A549 (cell line): Measurements from ENCODE around the gene CCP110. TPM values are rescaled to one million over a fixed set of nuclear protein-coding genes. Genes with fewer than 3 reads are reported as not detected.
A peak's percentile ranks its signal among the peaks of the same experiment; 100 is the strongest.
"Not testable (repeated sequence)": the region's sequence is repeated elsewhere in the genome, so short reads cannot be mapped to it uniquely, and the experiment has no call there.

ENCODE experiments used
- ATAC-seq, 2 experiments: fragments of 200-7000 bp in 1 of 2; fragments of >200 bp in 1 of 2; cut with Nextera tagmentation in 1 of 2; cut with Tn5 transposase in 1 of 2; 3 replicates each; pipeline versions ENCODE4 v1.8.0 to v1.9.1; 2018 to 2020; ENCODE audit warnings: mild to moderate bottlenecking in 1 of 2, moderate library complexity in 1 of 2
- CTCF ChIA-PET: fragments of 300-600 bp; sonication (Branson Sonifier 250); formaldehyde crosslinking; extraction: SDS; loops from one replicate; lab custom pipeline; 2021; ENCODE audit warnings: antibody characterized with exemption, inconsistent platforms; lab: Yijun Ruan, JAX
- POLR2A ChIA-PET: fragments of 350-600 bp; formaldehyde crosslinking; extraction: SDS; loops from one replicate; lab custom pipeline; 2021; ENCODE audit warnings: antibody characterized with exemption, inconsistent platforms; lab: Yijun Ruan, JAX
- DNase-seq, 2 experiments: peaks; one replicate each; pipeline versions ENCODE4 v3.0.0 to v3.0.0-alpha.2; 2011 to 2016; ENCODE audit warnings: low read depth in 1 of 2, low spot score in 1 of 2
- FAIRE-seq: peaks from 2 replicates; lab custom pipeline; 2011; peaks lifted over from hg19 to GRCh38; lab: Jason Lieb, UNC
- H3K27ac ChIP-seq, 2 experiments: fragments of >200 bp; sonication (Bioruptor Twin); formaldehyde crosslinking; 3 replicates each; pipeline ENCODE4 v1.5.1; 2016 to 2017
- H3K4me1 ChIP-seq: fragments of >200 bp; sonication (Bioruptor Twin); formaldehyde crosslinking; 3 replicates; pipeline ENCODE4 v1.6.1; 2016
- H3K4me2 ChIP-seq: fragments of >200 bp; sonication (Bioruptor Twin); formaldehyde crosslinking; 3 replicates; pipeline ENCODE4 v1.6.1; 2016
- H3K4me3 ChIP-seq: fragments of >200 bp; sonication (Bioruptor Twin); formaldehyde crosslinking; 3 replicates; pipeline ENCODE4 v1.5.1; 2016
- H3K9me3 ChIP-seq: fragments of >200 bp; sonication (Bioruptor Twin); formaldehyde crosslinking; 3 replicates; pipeline ENCODE4 v1.6.1; 2016
- BCL3 ChIP-seq: fragments of >200 bp; sonication (Bioruptor Twin); formaldehyde crosslinking; IDR thresholded peaks from 3 replicates; pipeline ENCODE4 v1.6.1; 2016
- BHLHE40 ChIP-seq: IDR thresholded peaks from 2 replicates; pipeline ENCODE4 v1.6.1; 2012; ENCODE audit warnings: low read depth, low read length, inconsistent platforms
- ESRRA ChIP-seq: fragments of 150-350 bp; IDR thresholded peaks from 2 replicates; pipeline ENCODE4 v1.6.1; 2014; ENCODE audit warnings: mild to moderate bottlenecking, low read length, borderline replicate concordance
- HOXA7 ChIP-seq: fragments of 250-450 bp; sonication (Bioruptor Pico); IDR thresholded peaks from 2 replicates; pipeline ENCODE4 v1.5.0; 2020; ENCODE audit warnings: mild to moderate bottlenecking, moderate library complexity
- HOXB13 ChIP-seq: fragments of 250-450 bp; sonication (Bioruptor Pico); IDR thresholded peaks from 2 replicates; pipeline ENCODE4 v1.5.0; 2020; ENCODE audit warnings: low read depth, mild to moderate bottlenecking, moderate library complexity
- HOXB5 ChIP-seq: fragments of 250-450 bp; sonication (Bioruptor Pico); IDR thresholded peaks from 2 replicates; pipeline ENCODE4 v1.5.0; 2020; ENCODE audit warnings: mild to moderate bottlenecking, moderate library complexity
- MAFK ChIP-seq: fragments of 450-650 bp; IDR thresholded peaks from 2 replicates; pipeline ENCODE4 v1.6.1; 2014; ENCODE audit not compliant: partially characterized antibody
- MAZ ChIP-seq: fragments of 150-350 bp; IDR thresholded peaks from 2 replicates; pipeline ENCODE4 v1.6.1; 2014; ENCODE audit warnings: antibody characterized with exemption, low read depth, low read length, borderline replicate concordance
- MYC ChIP-seq: IDR thresholded peaks from 2 replicates; pipeline ENCODE4 v1.6.1; 2012; ENCODE audit warnings: mild to moderate bottlenecking, inconsistent platforms, low read length, improper control_type of control experiment, borderline replicate concordance
- NPAS2 ChIP-seq: fragments of 250-450 bp; sonication (Bioruptor Pico); IDR thresholded peaks from 2 replicates; pipeline ENCODE4 v1.8.0; 2022; ENCODE audit warnings: mild to moderate bottlenecking, moderate library complexity, borderline replicate concordance
- RAD21 ChIP-seq, 2 experiments: fragments of >200 bp in 1 of 2; sonication (Bioruptor Twin) in 1 of 2; formaldehyde crosslinking in 1 of 2; IDR thresholded peaks in 1 of 2; conservative IDR thresholded peaks in 1 of 2; 2 replicates in 1 of 2; 3 replicates in 1 of 2; pipeline ENCODE4 v1.6.1; 2012 to 2018; ENCODE audit warnings: inconsistent platforms in 1 of 2
- ZFP36 ChIP-seq: fragments of 450-650 bp; IDR thresholded peaks from 2 replicates; pipeline ENCODE4 v1.6.1; 2014; ENCODE audit warnings: borderline replicate concordance; ENCODE audit not compliant: partially characterized antibody
- ZSCAN20 ChIP-seq: fragments of 250-450 bp; sonication (Bioruptor Pico); IDR thresholded peaks from 2 replicates; pipeline ENCODE4 v1.8.0; 2022; ENCODE audit warnings: mild to moderate bottlenecking, moderate library complexity
- WGBS: methylation state at CpG from one replicate; pipeline ENCODE4 v1.1.6; 2017; ENCODE audit errors: missing lambda C conversion rate; 5-methylcytosine and 5-hydroxymethylcytosine counted together
- polyA plus RNA-seq, 4 experiments: library from polyadenylated mRNA; depleted of rRNA in 3 of 4; stranded (reverse); fragments of >200 nt; fragmentation: RNase III in 1 of 4; extraction: RNeasy Plus Mini Kit Qiagen cat#74134 plus additional on column Dnase treatment in 1 of 4; gene quantifications; 2 replicates in 3 of 4; 3 replicates in 1 of 4; pipeline ENCODE4 v1.2.3, GENCODE V29; 2011 to 2017
- TF ChIP-seq, protein P1 (sequence below): IDR thresholded peaks from 2 replicates; pipeline ENCODE4 v1.6.1; 2012
- TF ChIP-seq, protein P2 (sequence below): fragments of 150-350 bp; IDR thresholded peaks from 2 replicates; pipeline ENCODE4 v1.6.1; 2014; ENCODE audit warnings: low read depth, mild to moderate bottlenecking, low read length

The CCP110 gene
- polyA plus RNA-seq, 2 of the 4 experiments (the other 2 are of a cell fraction), result 11.3 to 15.3 TPM

- H3K27ac ChIP-seq, result no peak overlapping the region
- no peak overlapping the region for H3K4me2 ChIP-seq
- TF ChIP-seq ZFP36 (no peak), HOXB5 (no peak), HOXB13 (CRISPR knock-in tag) (no peak), BHLHE40 (no peak), NPAS2 (no peak), BCL3 (no peak)
- TF ChIP-seq, protein P1, sequence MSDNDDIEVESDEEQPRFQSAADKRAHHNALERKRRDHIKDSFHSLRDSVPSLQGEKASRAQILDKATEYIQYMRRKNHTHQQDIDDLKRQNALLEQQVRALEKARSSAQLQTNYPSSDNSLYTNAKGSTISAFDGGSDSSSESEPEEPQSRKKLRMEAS, result no peak
- ChIA-PET POLR2A (interaction anchor here (1.1 kb wide), 1 partner anchor 16 kb away, joined by 3 read pairs; the partner anchor contains the start of gene CCP110), CTCF (interaction anchor here (0.7 to 2.8 kb wide), 6 partner anchors 14 to 455 kb away, joined by 3 to 15 read pairs (median 4); partner anchors contain the start of gene VPS35L)
- H3K4me1 ChIP-seq, result no peaks in the 10 kb centered on the region
- 91% methylated on average over 6 of the region's 6 CpGs for WGBS
- no peak overlapping the region for H3K4me3 ChIP-seq
- ATAC-seq, result no peak
- FAIRE-seq, result peak; percentile 23
- DNase-seq, result no peak
- no peaks in the 10 kb centered on the region for H3K9me3 ChIP-seq
These were observed 16.7 kb downstream of the CCP110 start for GRCh38 chr16:19540241-19540970.

- DNase-seq (no peak), ATAC-seq (no peak), FAIRE-seq (no peak)
- ChIA-PET CTCF (interaction anchor here (1.0 to 2.8 kb wide), 4 partner anchors 12 to 39 kb away, joined by 3 to 15 read pairs (median 4); partner anchors contain the start of gene VPS35L), POLR2A (interaction anchor here (0.6 kb wide), 1 partner anchor 167 kb away, joined by 3 read pairs; no protein-coding TSS in a partner anchor)
- TF ChIP-seq RAD21 (conservative IDR thresholded peaks at IDR 0.05 in 1 of 2, IDR thresholded peaks at IDR 0.05 in 1 of 2) (no peak), ESRRA (no peak), MAFK (no peak), MAZ (no peak), MYC (no peak), ZSCAN20 (CRISPR knock-in tag) (no peak), HOXA7 (CRISPR knock-in tag) (no peak)
- TF ChIP-seq, protein P1, result no peak
- TF ChIP-seq, protein P2, sequence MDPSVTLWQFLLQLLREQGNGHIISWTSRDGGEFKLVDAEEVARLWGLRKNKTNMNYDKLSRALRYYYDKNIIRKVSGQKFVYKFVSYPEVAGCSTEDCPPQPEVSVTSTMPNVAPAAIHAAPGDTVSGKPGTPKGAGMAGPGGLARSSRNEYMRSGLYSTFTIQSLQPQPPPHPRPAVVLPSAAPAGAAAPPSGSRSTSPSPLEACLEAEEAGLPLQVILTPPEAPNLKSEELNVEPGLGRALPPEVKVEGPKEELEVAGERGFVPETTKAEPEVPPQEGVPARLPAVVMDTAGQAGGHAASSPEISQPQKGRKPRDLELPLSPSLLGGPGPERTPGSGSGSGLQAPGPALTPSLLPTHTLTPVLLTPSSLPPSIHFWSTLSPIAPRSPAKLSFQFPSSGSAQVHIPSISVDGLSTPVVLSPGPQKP, result no peak
- Histone ChIP-seq H3K9me3 (no peaks in the 10 kb centered on the region), H3K4me3 (no peak overlapping the region), H3K4me2 (no peak overlapping the region), H3K4me1 (no peaks in the 10 kb centered on the region), H3K27ac (no peak overlapping the region)
- 82% methylated on average over 3 of the region's 3 CpGs for whole genome bisulfite sequencing
These were observed 18.5 kb downstream of the CCP110 start for GRCh38 chr16:19542138-19542821.

DNA sequence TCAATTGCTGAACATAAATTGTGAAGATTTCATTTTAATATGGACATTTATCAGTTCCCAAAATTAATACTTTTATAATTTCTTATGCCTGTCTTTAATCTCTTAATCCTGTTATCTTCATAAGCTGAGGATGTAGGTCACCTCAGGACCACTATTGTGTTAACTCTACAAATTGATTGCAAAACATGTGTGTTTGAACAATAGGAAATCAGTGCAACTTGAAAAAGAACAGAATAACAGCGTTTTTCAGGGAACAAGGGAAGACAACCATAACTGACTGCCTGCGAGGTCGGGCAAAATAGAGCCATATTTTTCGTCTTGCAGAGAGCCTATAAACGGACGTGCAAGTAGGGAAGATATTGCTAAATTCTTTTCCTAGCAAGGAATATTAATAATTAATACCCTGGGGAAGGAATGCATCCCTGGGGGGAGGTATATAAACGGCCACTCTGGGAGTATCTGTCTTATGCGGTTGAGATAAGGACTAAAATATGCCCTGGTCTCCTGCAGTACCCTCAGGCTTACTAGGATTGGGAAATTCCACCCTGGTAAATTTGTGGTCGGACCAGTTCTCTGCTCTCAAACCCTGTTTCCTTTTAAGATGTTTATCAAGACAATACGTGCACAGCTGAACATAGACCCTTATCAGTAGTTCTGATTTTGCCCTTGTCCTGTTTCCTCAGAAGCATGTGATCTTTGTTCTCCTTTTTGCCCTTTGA, 19.7 kb downstream of the CCP110 start:
- H3K4me3 ChIP-seq, ATAC-seq, H3K4me1 ChIP-seq, POLR2A ChIA-PET, H3K27ac ChIP-seq, FAIRE-seq, H3K9me3 ChIP-seq, H3K4me2 ChIP-seq, DNase-seq: not testable (repeated sequence)
- WGBS, result 80% methylated on average over 10 of the region's 10 CpGs
- CTCF ChIA-PET, result interaction anchor here (1.3 to 2.8 kb wide), 3 partner anchors 11 to 41 kb away, joined by 3 to 15 read pairs (median 4); partner anchors contain the start of gene VPS35L
